ENCODE measurements around the gene SNTA1. TPM values are rescaled to one million over a fixed set of nuclear protein-coding genes. Genes with fewer than 3 reads are reported as not detected.

Gene SNTA1
- total and polyA plus RNA-seq, 2 experiments from 2014 or later = 24.6 to 28.0 TPM

GRCh38 chr20:33419140-33419974, 24.2 kb downstream of the SNTA1 start:
- no peaks in the 10 kb centered on the region for H3K36me3 ChIP-seq (replicated peaks; ENCODE audit: insufficient read depth, low read depth)
- H3K4me3 ChIP-seq = no peak overlapping the region
- H3K27me3 ChIP-seq = no peaks in the 10 kb centered on the region
- H3K4me2 ChIP-seq = no peak overlapping the region
- no peaks in the 10 kb centered on the region for H4K20me1 ChIP-seq (ENCODE audit: insufficient read depth, poor library complexity, severe bottlenecking)
- no peak overlapping the region for H2AFZ ChIP-seq
- H3K4me1 ChIP-seq (ENCODE audit: insufficient read depth) = peaks cover 10% of the 10 kb centered on the region
- TF ChIP-seq EZH2 (IDR thresholded peaks at IDR 0.05; ENCODE audit: borderline replicate concordance) (no peak), CTCF (IDR thresholded peaks at IDR 0.05; ENCODE audit: poor library complexity) (no peak), EZH2phosphoT487 (IDR thresholded peaks at IDR 0.05; ENCODE audit: low read depth, severe bottlenecking, unreplicated experiment) (no peak)
- no peak overlapping the region for H3K27ac ChIP-seq
- WGBS (ENCODE audit: low lambda C conversion rate, missing lambda C conversion rate) = 73% methylated on average over 7 of the region's 7 CpGs
- no peaks in the 10 kb centered on the region for H3K9me3 ChIP-seq (ENCODE audit: low read depth)
- no peaks in the 10 kb centered on the region for H3K79me2 ChIP-seq
- H3K9me2 ChIP-seq (replicated peaks; ENCODE audit: insufficient read depth) = no peaks in the 10 kb centered on the region
- DNase-seq (ENCODE audit: low spot score) = peak; percentile 50

- H3K4me1 ChIP-seq (ENCODE audit: insufficient read depth) = peaks cover 2% of the 10 kb centered on the region
- no peaks in the 10 kb centered on the region for H3K79me2 ChIP-seq
- H3K4me2 ChIP-seq = no peak overlapping the region
- H3K9me2 ChIP-seq (replicated peaks; ENCODE audit: insufficient read depth) = no peaks in the 10 kb centered on the region
- H3K27ac ChIP-seq = no peak overlapping the region
- no peak overlapping the region for H2AFZ ChIP-seq
- no peaks in the 10 kb centered on the region for H3K27me3 ChIP-seq
- WGBS (ENCODE audit: low lambda C conversion rate, missing lambda C conversion rate) = 91% methylated on average over 3 of the region's 3 CpGs
- no peaks in the 10 kb centered on the region for H3K9me3 ChIP-seq (ENCODE audit: low read depth)
- H3K4me3 ChIP-seq = no peak overlapping the region
- TF ChIP-seq CTCF (IDR thresholded peaks at IDR 0.05; ENCODE audit: poor library complexity) (no peak), EZH2 (IDR thresholded peaks at IDR 0.05; ENCODE audit: borderline replicate concordance) (no peak), EZH2phosphoT487 (IDR thresholded peaks at IDR 0.05; ENCODE audit: low read depth, severe bottlenecking, unreplicated experiment) (no peak)
- no peaks in the 10 kb centered on the region for H3K36me3 ChIP-seq (replicated peaks; ENCODE audit: insufficient read depth, low read depth)
- no peak for DNase-seq (ENCODE audit: low spot score)
- no peaks in the 10 kb centered on the region for H4K20me1 ChIP-seq (ENCODE audit: insufficient read depth, poor library complexity, severe bottlenecking)
Measured at GRCh38 chr20:33418033-33418432, 25.5 kb downstream of the SNTA1 start.

- peak; percentile 38 for TF ChIP-seq CTCF (IDR thresholded peaks at IDR 0.05; ENCODE audit: poor library complexity)
- TF ChIP-seq EZH2 (IDR thresholded peaks at IDR 0.05; ENCODE audit: borderline replicate concordance) = no peak
- TF ChIP-seq EZH2phosphoT487 (IDR thresholded peaks at IDR 0.05; ENCODE audit: low read depth, severe bottlenecking, unreplicated experiment) = no peak
- Histone ChIP-seq H3K9me2 (replicated peaks; ENCODE audit: insufficient read depth) (no peaks in the 10 kb centered on the region), H2AFZ (no peak overlapping the region), H3K36me3 (replicated peaks; ENCODE audit: insufficient read depth, low read depth) (no peaks in the 10 kb centered on the region), H3K27ac (no peak overlapping the region), H3K27me3 (no peaks in the 10 kb centered on the region), H3K4me2 (no peak overlapping the region), H3K4me3 (no peak overlapping the region), H3K4me1 (ENCODE audit: insufficient read depth) (no peaks in the 10 kb centered on the region), H4K20me1 (ENCODE audit: insufficient read depth, poor library complexity, severe bottlenecking) (no peaks in the 10 kb centered on the region), H3K9me3 (ENCODE audit: low read depth) (no peaks in the 10 kb centered on the region), H3K79me2 (no peaks in the 10 kb centered on the region)
- no peak for DNase-seq (ENCODE audit: low spot score)
- 55% methylated on average over 8 of the region's 8 CpGs for WGBS (ENCODE audit: low lambda C conversion rate, missing lambda C conversion rate)
Measured at GRCh38 chr20:33415948-33416347, 27.6 kb downstream of the SNTA1 start.
